HG02852 (cell line): Measurements from ENCODE around the gene LMBR1L.
"Not testable (repeated sequence)": the region's sequence is repeated elsewhere in the genome, so short reads cannot be mapped to it uniquely, and the experiment has no call there.

Experiments used
- ATAC-seq: cut with Tn5 transposase; IDR thresholded peaks from one replicate; pipeline ENCODE4 v1.9.1; 2021; ENCODE audit warnings: mild to moderate bottlenecking, moderate library complexity; ENCODE audit not compliant: unreplicated experiment

Gene LMBR1L

GRCh38 chr12:49088932-49089330 is 21.7 kb downstream of the LMBR1L start:
- ATAC-seq = no peak

GRCh38 chr12:49088150-49088931 is 22.3 kb downstream of the LMBR1L start:
- ATAC-seq = peak; percentile 77

GRCh38 chr12:49086116-49086515 is 24.5 kb downstream of the LMBR1L start:
- no peak for ATAC-seq

GRCh38 chr12:49084438-49084837 is 26.2 kb downstream of the LMBR1L start:
- ATAC-seq = no peak

- ATAC-seq = no peak
Measured at GRCh38 chr12:49079793-49080192, 30.9 kb downstream of the LMBR1L start.

GRCh38 chr12:49070971-49071370 is 39.7 kb downstream of the LMBR1L start:
- no peak for ATAC-seq

- ATAC-seq = peak; percentile 99
Measured at GRCh38 chr12:49069507-49070346, 40.9 kb downstream of the LMBR1L start, which contains the start of gene RHEBL1. RHEBL1 (minus strand) TSS chr12:49069979; CDS start chr12:49069785, 194 bp downstream.

GRCh38 chr12:49068879-49069506 is 41.7 kb downstream of the LMBR1L start:
- ATAC-seq = no peak

- no peak for ATAC-seq
Measured at GRCh38 chr12:49066120-49066519, 44.5 kb downstream of the LMBR1L start.

GRCh38 chr12:49064767-49065152 is 45.9 kb downstream of the LMBR1L start:
- no peak for ATAC-seq

GRCh38 chr12:49061916-49062315 is 48.7 kb downstream of the LMBR1L start:
- ATAC-seq = not testable (repeated sequence)

GRCh38 chr12:49061157-49061650 is 49.4 kb downstream of the LMBR1L start:
- ATAC-seq = no peak

GRCh38 chr12:49060237-49061156 is 50.1 kb downstream of the LMBR1L start, which contains the start of gene KMT2D:
KMT2D (minus strand) TSS chr12:49060794; CDS start chr12:49055324, 5,470 bp downstream.
- peak; percentile 49 for ATAC-seq

- peak; percentile 13 for ATAC-seq
Measured at GRCh38 chr12:49059299-49060171, 51.1 kb downstream of the LMBR1L start.

- ATAC-seq = no peak
Measured at GRCh38 chr12:49059045-49059298, 51.7 kb downstream of the LMBR1L start.

GRCh38 chr12:49058366-49059044 is 52.1 kb downstream of the LMBR1L start:
- no peak for ATAC-seq

GRCh38 chr12:49057888-49058287 is 52.8 kb downstream of the LMBR1L start:
- no peak for ATAC-seq

GRCh38 chr12:49055978-49056754 is 54.5 kb downstream of the LMBR1L start:
- peak; percentile 68 for ATAC-seq
